Omental fat pad (tissue), 4 donors: Measurements from ENCODE around the gene TRDN. TPM values are rescaled to one million over a fixed set of nuclear protein-coding genes. Genes with fewer than 3 reads are reported as not detected.

Source experiments
- ATAC-seq: fragments of 150-250 bp; one replicate; pipeline ENCODE4 v1.9.1; 2016; ENCODE audit warnings: mild to moderate bottlenecking, moderate library complexity; ENCODE audit not compliant: low FRiP score
- DNase-seq: peaks from one replicate; pipeline ENCODE4 v3.0.0-alpha.2; 2019; ENCODE audit warnings: low spot score
- total RNA-seq, 4 donors: library from RNA; depleted of rRNA; stranded (reverse); fragments of >200 nt; gene quantifications; one replicate each; pipeline ENCODE4 v1.1.0, GENCODE V29; 2016
- TF ChIP-seq, protein P1 (sequence below), 3 donors: fragments of 450-650 bp; IDR thresholded peaks; one replicate each; pipeline ENCODE4 v1.5.1; 2016 to 2017; ENCODE audit warnings: antibody characterized with exemption in 3 of 3, mild to moderate bottlenecking in 3 of 3, moderate library complexity in 2 of 3

The TRDN gene
- total RNA-seq, 4 donors from 2014 or later = 0.09 to 1.1 (median 0.12) TPM; not detected in 1

DNA sequence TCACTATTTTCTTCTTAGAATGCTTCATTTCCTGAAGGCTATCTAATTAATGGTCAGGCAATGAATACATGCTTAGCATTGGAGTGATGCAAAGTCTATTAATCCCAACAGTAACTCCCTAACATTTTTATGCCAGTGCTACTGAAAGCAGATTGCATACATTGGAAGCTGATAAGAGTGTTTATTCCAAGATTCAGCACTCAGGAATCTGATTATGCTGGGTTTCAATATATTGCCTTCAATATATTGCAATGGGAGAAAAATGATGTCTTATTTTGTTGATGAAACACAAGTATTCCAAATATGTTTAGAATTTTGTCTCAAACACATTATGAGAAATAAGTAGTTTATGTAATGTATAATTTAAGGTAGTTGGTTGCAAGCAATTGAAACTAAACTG is 26.7 kb upstream of the TRDN start:
- ATAC-seq (no peak), DNase-seq (no peak)
- TF ChIP-seq, protein P1, sequence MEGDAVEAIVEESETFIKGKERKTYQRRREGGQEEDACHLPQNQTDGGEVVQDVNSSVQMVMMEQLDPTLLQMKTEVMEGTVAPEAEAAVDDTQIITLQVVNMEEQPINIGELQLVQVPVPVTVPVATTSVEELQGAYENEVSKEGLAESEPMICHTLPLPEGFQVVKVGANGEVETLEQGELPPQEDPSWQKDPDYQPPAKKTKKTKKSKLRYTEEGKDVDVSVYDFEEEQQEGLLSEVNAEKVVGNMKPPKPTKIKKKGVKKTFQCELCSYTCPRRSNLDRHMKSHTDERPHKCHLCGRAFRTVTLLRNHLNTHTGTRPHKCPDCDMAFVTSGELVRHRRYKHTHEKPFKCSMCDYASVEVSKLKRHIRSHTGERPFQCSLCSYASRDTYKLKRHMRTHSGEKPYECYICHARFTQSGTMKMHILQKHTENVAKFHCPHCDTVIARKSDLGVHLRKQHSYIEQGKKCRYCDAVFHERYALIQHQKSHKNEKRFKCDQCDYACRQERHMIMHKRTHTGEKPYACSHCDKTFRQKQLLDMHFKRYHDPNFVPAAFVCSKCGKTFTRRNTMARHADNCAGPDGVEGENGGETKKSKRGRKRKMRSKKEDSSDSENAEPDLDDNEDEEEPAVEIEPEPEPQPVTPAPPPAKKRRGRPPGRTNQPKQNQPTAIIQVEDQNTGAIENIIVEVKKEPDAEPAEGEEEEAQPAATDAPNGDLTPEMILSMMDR (IDR thresholded peaks at IDR 0.05) = no peak

DNA sequence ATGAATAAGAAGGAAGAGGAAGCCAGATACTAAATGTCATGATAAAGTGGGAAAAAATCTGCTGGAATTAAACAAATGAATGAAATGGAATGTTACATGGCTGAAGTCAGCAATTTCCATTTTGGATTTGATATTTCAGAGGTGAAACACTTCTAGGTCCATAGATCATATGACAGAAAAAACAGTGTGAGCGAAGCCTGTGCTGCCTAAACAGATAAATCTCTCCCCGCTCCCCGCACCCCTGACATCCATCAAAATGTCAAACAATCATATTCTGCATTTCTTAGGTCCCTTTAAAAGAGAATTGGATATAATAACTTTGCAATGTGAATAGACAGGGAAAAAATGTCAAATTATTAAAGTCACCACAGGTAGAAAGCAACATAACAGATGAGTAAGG is 26.0 kb upstream of the TRDN start:
- no peak for DNase-seq

DNA sequence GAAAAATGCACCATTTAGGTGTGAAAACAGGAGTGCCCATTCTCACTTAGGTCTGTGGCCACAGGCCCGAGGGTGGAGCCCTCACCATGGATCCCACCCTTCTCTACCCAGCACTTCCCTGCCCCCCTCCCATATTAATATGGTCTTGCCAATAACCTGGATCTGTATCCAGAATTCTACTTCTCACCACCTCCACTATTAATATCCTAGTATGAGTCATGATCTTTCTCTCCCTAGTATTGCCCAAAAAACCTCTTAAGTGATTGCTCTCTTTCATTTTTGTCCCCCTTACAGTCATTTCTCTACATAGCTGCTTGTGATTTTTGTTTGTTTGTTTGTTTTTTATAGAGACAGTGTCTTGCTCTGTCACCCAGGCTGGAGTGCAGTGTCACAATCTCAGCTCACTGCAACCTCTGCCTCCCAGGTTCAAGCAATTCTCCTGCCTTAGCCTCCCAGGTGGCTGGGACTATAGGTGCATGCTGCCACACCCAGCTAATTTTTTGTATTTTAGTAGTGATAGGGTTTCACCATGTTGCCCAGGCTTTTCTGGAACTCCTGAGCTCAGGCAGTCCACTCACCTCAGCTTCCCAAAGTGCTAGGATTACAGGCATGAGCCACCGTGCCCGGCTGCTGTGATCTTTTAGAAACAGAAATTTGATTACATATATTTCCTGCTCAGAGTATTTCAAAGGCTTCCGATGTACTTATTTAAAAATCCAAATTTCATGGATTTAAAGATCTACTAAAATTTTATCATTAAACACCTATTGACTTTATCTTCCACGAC is 24.5 kb upstream of the TRDN start:
- ATAC-seq (no peak), DNase-seq (no peak)
- TF ChIP-seq, protein P1 (IDR thresholded peaks at IDR 0.05) = no peak

More for the DNA sequence above, 26.0 kb upstream of the TRDN start:
- no peak for ATAC-seq
- TF ChIP-seq, protein P1 (IDR thresholded peaks at IDR 0.05) = no peak

DNA sequence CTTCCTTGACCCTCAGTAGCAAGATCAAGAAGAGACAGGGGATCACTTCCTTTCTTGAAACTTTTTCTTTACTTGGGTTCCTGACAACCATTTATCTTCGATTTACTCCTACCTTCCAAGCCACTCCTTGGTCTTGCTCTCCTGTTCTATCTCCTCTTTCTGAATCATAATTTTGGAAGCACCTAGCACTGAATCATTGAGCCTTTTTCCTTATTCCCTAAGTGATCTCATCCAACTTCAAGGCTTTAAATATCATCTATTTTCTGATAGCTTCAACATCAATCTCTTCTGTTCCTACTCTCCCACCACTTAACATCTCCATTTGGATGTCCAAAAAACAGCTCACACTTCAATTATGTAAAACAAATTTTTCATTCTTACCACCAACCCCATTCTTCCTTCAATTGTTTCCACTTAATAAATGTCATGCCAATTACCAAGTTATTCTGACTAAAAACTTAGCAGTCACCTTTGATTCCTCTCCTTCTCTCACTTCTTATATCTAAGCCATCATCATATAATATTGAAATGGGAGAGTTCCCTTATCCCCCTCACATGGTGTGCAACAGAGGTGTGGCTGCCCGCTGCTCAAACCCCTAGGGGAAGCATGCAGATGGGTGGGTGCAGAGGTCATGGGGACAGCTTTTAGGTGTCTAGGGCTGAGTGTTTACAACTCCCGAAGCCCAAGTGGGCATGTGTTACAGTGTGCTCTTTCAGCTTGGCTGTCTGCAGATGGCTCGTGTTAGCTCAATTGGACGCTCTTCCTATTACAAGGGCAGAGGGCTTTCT is 23.4 kb upstream of the TRDN start:
- DNase-seq = no peak
- TF ChIP-seq, protein P1 (IDR thresholded peaks at IDR 0.05) = no peak
- peak; percentile 80 for ATAC-seq

DNA sequence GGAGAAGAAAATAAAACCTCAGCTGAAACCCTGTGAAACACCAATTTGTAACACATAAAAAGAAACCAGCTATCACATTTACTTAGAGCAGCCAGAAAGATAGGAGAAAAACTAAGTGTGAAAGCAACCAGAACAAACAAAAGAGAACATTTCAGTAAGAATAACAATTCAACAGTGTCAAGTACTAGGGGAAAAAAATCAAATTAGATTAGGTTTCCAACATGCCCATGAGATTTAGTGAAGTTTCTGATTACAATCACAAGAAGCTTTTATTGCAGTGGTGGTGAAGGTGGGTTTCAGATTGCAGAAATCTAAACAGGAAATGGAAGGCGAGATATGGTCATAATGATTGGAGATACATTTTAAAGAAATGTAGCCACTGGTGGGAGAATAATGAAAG is 22.1 kb upstream of the TRDN start:
- TF ChIP-seq, protein P1 (IDR thresholded peaks at IDR 0.05) = no peak
- ATAC-seq = no peak
- no peak for DNase-seq

DNA sequence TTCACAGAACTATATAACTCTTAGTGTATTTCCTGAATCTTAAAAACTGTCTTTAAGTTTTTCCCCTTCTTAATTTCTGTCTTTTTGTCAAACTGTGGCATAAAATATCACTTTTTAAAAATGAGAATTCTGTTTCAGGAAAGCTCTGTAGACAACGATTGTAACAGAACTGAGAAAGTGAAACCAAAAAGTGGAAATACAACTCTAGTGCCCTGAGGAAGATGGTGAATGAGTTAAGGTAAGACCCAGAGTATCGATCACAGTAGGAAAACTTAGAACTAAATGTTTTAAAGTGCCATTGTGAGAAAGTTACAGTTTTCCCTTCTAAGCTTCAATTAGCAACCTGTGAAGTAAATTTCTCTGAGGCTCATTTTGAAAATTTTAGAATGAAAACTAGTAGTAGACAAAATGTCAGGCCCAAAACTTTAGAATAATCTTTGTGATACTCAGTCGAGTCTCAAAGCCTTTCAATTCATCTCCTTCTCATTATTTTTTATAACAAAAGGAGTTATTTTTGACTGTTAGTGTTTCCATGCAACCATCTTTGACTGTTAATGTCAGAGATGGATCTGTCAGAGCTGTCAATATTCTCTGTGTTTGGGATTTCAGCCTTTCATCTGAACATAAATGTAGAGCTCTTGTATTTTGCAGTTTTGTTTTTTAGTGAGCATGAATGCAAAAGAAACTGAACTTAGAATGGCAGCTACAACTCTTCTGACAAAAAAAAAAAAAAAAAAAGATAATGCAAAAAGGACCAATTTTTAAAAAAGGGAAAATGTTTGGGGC is 19.0 kb upstream of the TRDN start:
- ATAC-seq (no peak), DNase-seq (no peak)
- TF ChIP-seq, protein P1 (IDR thresholded peaks at IDR 0.05) = no peak
